HG03196 (cell line): Measurements from ENCODE around the gene ANKRD36.
"Not testable (repeated sequence)": the region's sequence is repeated elsewhere in the genome, so short reads cannot be mapped to it uniquely, and the experiment has no call there.

Experiments
- ATAC-seq: cut with Tn5 transposase; IDR thresholded peaks from one replicate; pipeline ENCODE4 v1.9.1; 2021; ENCODE audit not compliant: unreplicated experiment

ANKRD36 gene

DNA sequence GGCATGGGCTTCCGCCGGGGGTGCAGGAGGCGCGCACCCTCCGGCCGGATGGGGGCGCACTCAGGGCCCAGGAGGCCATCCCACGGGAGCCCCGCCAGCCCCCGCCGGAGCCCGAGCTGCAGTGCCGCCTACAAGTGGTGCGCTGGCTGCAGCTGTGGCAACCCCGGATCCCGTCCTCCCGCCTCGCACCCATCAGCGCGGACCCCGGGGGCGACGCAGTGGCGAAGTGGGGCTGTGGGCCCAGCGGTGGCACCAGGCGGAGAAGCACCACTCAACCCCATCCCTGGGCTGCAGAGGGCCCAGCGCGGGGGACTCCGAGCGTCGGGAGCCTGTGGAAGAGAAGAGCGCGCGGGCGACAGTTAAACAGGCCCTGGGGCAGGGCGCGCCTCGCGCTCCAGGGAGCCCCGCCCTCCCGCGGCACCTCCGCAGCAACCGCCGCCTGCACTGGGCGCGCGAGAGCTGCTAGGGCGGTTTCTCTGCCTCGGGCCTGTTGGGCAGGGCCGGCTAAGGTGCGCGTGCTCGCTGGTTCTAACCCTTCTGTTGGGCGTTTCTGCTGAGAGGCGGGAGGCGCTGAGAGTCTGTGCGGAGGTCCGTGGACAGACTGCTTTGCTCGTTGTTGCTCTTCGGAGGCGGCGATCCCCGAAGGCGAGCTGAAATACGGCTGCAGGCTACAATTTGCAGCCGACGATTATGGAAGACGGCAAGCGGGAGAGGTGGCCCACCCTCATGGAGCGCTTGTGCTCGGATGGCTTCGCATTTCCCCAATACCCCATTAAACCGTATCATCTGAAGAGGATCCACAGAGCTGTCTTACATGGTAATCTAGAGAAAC lies at the start of gene ANKRD36:
TSS of gene ANKRD36 (plus strand) at position 104 of the 832 bp plus-strand sequence. CDS start at position 691, 587 bp downstream.
- peak; percentile 92 for ATAC-seq

DNA sequence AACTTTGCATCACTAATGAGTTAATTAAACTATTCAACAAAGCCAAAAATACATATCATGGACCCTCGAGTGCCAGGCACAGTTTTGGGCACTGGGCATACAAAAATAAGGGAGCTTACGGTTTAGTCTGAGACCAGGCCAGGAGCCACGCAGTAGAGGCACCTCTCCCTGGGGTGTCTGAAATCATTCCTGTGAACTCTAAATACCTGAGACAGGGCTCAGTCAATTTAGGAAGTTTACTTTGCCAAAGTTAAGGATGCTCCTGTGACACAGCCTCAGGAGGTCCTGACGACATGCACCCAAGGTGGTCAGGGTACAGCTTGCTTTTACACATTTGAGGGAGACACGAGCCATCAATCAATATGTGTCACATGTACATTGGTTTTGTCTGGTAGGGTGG lies 46.9 kb upstream of the ANKRD36 start:
- ATAC-seq, result not testable (repeated sequence)

DNA sequence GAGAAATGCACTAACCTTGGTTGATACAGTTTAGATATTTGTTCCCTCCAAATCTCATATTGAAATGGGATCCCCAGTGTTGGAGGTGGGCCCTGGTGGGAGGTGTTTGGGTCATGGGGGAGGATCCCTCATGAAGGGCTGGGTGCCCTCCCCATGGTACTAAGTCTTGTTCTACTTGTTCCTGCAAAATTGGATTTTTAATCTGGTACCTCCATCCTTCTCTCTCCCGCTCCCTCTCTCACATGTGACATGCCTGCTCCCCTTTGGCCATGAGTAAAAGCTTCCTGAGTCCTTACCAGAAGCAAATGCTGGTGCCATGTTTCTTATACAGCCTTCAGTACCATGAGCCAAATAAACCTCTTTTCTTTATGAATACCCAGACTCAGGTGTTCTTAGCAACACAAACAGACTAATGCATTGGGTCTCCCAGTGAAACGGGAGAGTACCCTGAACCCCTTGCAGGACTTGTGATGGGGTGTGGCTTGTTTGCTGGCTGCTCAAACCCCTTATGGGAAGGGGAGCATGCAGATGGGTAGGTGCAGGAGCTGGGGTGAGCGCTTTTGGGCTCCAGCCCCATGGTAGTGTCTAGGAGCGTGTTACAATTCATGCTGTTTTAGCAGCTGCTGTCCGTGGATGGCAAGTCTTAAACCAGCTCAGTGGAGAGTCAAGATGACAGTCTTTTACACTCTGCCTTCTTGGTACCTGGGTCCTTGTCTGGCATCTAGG lies 45.5 kb upstream of the ANKRD36 start:
- ATAC-seq, result no peak

DNA sequence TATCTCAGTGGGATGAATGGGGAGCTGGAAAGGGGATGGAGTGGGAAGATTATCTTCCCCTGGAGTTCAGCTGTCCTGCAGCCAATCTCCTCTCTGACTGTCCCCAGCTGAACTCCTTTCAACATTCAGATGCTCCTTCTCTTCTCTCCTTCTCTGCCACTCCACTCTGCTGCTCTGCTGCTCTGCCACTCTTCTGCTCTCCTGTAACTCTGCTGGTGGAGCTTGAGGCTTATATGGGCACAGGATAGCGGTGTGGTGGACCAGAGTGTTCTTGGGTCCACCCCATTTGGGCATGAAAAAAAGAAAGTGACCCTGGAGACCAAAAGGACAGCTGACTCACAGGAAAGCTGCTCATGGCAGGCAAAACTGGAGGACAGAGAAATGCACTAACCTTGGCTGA lies 44.9 kb upstream of the ANKRD36 start:
- ATAC-seq, result no peak

DNA sequence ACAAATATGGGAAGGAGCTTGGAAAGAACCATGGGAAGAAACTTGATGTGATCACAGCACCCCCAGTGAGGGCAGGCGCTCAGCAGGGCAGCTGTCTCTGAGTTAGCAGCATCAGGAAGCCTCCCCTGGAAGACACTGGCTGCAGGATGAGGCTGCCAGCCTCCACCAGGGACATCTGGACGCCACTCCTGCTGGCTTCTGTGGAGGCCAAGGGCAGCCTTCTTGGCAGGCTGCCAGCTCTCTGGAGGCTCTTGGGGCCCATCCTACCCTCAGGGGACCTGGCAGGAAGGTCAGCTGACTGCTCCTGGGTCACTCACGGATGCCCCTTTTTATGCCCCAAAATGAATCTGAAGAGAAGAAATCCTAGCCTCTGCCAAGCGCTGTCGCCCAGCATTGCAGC lies 44.2 kb upstream of the ANKRD36 start:
- not testable (repeated sequence) for ATAC-seq

DNA sequence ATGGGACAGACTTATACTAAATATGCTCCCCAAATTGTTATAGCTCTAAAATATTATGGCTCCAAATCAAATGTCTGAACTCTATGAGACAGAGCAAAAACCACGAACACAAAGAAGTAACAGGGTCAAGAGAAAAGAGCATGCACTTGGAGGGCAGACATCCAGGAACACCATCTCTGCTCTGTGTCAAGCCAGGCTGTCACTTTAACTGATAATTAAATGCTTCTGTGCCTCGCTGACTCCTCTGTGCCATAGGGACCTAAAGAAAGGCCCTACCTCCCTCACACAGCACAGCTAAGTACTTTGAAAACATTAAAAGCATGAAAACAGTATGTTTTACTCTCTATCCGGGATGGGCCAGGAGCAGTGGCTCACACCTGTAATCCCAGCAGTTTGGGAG lies 42.0 kb upstream of the ANKRD36 start:
- ATAC-seq, result not testable (repeated sequence)

DNA sequence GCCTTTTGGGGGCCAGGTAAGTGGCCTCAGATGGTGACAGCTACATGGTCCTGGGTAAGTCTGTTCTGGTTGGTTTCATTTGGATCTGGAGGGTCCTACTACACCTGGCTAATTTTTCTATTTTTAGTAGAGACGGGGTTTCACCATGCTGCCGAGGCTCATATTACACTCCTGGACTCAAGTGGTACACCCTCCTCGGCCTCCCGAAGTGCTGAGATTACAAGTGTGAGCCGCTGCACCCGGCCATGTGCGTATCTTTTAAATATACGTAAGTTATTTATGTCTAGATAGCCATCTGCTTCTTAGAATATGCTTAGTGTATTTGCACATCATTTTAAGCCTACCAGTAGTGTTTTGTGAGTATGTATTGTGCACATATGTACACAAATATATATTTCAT lies 35.7 kb upstream of the ANKRD36 start:
- not testable (repeated sequence) for ATAC-seq

DNA sequence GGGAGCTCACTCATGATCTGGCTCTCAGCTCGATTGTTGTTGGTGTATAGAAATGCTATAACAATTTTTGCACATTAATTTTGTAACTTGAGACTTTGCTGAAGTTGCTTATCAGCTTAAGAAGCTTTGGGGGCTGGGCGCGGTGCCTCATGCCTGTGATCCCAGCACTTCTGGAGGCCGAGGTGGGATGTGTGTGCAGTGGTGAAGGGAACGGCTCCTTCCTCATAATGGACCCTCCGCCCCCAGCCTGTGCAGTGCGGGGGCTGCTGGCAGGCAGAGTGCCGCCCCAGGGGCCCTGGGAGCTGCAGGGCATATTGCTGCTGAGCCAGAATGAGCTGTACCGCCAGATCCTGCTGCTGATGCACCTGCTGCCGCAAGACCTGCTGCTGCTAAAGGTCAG lies 32.1 kb upstream of the ANKRD36 start:
- not testable (repeated sequence) for ATAC-seq

DNA sequence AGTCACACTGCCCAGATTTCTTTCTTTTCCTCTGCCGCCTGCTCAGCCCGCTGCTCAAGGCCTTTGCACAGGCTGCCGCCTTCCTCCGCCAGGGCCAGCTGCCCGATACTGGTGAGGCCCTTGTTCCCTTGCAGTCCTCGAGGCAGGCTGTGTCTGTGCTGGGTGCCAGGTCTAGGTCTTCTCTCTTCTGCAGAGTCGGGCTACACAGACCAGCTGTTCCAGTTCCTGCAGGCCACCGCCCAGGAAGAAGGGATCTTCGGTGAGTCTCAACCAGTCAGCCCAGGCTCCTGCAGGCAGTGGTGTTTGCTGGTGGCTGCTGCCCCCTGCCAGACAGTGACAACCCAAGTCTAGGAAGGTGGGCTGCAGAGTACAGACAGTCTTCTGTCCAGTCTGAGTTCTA lies 30.7 kb upstream of the ANKRD36 start:
- not testable (repeated sequence) for ATAC-seq

DNA sequence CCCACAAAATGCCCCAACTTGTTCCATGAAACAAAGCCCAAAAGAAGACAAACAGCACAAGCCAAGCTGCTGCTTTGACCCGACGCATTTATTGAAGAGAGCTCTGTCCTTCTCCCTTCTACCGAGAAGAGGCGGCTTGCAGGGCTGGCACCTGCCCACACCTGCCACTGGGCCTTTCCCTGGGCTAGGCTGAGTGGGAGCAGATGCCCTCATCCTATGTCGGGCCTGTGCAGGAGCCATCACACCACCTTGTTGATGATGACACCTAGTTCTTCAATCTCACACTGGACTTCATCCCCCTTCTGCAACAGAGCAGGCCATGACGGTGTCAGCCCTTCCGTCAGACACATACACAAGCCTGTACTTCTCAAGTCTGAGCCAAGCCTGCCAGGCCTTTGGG lies 29.4 kb upstream of the ANKRD36 start:
- not testable (repeated sequence) for ATAC-seq

DNA sequence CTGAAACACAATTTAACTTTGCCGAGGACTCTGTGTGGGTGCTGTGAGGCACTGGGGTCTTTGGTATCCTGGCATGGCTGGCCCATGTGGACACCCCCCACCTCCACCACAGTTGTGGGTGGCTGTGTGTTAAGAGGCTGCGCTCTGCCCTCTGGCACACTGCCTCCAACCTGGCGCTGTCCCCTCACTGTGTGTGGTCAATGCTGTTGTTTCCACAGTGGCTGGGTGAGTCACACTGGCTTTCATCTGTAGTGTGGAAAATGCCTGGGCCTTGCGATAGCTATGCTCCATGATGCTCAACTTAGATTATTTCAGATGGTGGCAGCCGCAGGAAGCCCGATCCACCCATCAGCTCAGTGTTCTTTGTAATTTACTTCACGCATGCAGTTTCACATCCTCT lies 27.9 kb upstream of the ANKRD36 start:
- ATAC-seq, result not testable (repeated sequence)

DNA sequence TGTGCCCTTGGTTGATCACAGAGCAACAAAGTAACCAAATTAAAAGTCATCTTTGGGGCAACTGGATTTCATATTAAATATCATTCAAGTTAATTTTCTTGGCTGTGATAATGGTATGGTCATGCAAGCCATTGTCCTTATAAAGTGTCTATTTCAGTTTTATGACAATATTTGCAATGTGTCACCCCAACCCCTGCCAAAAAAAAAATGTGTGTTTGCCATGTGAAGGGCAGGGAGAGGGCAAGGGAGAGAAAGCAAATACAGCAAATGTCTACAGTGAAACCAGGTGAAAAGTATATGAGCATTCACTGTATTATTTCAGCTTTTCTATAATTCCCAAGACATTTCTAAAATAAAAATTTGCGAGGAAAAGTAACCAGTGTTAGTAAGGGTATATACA lies 24.2 kb upstream of the ANKRD36 start:
- ATAC-seq, result not testable (repeated sequence)

DNA sequence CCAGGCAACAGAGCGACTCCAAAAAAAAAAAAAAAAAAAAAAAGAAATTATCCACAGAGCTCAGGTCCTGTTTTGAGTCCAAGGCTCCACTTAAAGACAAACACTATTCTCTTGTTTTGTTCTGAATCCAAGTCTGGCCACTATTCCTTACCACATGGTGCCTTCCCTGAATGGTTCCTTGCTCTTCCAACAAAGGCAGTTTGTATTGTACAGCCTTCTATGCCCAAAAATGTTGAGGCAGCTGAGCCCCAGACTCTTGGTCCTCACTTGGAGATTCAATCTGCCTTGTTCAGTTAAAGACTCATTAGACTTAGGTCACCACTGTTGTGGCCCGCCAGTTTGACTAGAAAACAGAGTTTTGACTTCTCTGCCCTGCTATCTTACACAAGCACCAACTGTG lies 20.0 kb upstream of the ANKRD36 start:
- ATAC-seq, result not testable (repeated sequence)

DNA sequence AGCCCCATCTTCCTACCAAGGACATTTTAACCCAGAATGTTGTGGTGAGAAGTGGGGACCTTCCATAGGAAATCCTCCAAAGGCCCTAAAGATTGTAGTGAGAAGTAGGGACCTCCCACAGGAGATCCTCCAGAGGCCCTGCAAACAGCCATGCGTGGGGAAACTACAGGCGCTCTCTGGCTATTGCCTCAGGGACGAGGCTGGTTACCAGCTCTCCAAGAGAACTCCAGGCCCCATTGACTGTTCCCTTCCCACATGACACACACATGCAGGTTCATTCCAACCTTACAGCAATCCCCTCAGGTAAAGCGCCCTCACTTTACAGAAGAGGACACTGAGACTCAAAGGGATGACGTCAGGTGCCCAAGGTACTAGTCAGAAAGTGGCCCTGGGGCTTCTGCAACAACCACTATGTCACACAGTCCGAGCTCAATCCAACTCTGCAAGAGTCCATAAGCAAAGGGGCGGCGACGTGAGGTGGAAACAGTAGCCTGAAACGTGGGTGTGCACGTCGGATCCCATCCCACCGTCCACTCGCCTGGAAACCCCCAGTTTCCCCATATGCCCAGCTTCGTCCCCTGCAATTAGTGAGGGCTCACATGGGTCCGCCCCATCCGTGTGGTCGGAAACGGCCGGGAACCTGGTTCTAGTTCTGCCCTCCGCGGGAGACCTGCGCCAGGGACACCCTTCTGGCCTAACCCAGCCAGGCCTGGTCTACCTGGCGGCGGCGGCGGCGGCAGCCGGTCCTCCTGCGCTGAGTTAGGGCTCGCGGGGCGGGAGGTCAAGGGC lies 18.8 kb upstream of the ANKRD36 start:
- ATAC-seq, result not testable (repeated sequence)

DNA sequence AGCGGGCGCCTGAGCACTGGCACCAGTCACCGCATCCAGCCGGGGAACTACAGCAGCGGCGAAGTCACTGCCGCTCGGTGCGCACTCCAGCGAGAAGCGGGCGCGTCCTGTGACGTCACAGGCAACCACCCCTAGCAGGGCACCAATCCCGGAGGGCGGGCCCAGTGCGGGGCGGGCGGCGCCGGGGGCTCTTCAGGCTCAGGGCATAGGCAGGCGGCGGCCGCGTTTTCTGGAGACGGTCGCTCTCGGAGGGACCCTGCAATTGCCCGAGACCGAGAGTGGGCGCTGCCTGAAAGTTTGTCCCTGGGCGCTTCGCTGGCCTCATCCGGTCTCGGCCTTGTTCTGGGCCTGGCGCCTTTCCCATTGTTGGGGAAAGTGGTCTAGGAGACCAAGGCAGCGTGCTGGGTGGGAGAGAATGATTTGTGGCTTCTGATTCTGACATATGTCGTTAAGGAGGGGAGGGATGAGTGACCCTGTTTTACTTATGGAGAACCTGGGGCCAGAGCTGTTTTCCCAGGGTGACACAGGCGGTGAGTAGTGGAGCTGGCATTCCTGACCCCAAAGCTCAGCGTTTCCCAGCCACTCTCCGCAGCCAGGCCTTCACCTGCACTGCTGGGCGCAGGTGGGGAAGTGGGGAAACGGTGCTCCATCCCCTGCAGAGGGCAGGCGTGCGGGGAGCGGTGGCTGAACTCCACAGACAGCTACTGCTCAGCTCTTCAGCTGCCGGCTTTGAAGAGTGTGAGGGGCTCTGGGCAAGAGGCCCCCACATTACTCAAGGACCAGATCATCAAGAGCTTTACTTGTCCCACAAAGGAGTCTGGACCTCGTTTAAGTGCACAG lies 18.0 kb upstream of the ANKRD36 start, which contains the start of gene FAHD2B:
TSS of gene FAHD2B (minus strand) at position 111 of the 840 bp plus-strand sequence. CDS start 3,176 bp downstream, outside the sequence.
- ATAC-seq, result peak; percentile 77

DNA sequence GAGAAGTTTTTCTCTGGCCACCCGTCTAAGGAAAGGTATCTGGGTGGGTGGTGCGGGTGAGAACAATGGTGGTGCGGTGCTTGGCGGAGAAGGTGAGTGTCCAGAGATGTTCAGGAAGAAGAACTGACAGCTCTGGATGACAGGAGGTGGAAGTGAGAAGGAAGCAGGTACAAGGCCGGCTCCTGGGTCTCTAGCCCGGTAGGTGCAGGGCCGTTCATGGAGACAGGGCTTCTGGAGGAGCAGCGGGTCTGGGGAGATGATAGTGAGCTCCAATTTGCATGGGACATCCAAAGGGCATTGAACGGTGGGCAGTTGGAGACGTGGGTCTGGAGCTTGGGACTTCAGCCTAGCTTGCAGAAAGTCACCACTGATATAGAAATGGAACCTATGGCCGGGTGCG lies 17.3 kb upstream of the ANKRD36 start:
- ATAC-seq, result no peak

DNA sequence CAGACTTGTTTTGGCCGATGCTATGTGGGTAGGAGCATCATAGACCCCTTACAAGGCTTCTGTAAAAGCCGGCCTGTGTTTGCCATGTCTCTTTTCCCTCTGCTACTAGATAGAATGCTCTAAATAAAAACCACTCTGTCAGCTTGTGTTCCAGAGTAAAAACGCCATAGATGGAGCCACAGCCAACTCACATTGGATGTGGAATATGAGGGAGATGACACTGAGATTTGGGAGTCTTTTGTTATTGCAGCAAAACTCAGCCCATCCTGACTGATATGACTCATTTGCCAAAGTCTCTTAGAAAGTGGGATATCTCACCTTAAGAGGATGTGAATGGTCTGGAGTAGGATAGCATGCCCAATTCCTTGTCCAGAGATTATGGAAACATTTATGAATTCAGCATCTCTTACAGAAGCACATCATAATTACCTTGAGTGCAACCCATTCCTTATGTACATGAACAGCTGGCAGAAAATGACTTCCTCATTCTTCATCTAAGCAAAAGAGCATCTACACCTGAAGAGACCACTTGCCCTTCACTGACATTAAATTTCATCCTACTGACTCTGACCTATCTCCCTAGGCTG lies 14.1 kb upstream of the ANKRD36 start:
- ATAC-seq, result not testable (repeated sequence)

DNA sequence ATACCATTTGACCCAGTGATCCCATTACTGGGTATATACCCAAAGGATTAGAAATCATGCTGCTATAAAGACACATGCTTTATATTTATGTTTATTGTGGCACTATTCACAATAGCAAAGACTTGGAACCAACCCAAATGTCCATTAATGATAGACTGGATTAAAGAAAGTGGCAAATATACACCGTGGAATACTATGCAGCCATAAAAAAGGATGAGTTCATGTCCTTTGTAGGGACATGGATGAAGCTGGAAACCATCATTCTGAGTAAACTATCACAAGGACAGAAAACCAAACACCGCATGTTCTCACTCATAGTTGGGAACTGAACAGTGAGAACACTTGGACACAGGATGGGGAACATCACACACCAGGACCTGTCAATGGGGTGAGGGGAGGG lies 6.1 kb upstream of the ANKRD36 start:
- not testable (repeated sequence) for ATAC-seq

DNA sequence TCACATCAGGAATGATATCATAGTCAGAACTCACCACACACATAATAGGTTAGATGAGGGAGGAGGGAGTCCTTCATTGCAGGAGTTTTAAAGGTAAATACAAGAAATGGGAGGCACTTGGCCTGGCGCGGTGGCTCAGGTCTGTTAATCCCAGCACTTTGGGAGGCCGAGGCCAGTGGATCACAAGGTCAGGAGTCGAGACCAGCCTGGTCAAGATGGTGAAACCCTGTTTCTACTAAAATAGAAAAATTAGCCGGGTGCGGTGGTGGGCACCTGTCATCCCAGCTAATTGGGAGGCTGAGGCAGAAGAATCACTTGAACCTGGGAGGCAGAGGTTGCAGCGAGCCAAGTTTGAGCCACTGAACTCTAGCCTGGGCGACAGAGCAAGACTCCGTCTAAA lies 1.7 kb upstream of the ANKRD36 start:
- not testable (repeated sequence) for ATAC-seq
